Activated effector memory CD4-positive, alpha-beta T cell treated with Interleukin-2 at 50 U/mL for 16 hours (primary cell): Measurements from ENCODE around the gene NECAB3.

ENCODE experiments used
- DNase-seq: peaks from one replicate; pipeline ENCODE4 v3.0.0-alpha.2; 2020

NECAB3 gene

GRCh38 chr20:33676652-33677645 is 2.7 kb upstream of the NECAB3 start:
- no peak for DNase-seq

DNA sequence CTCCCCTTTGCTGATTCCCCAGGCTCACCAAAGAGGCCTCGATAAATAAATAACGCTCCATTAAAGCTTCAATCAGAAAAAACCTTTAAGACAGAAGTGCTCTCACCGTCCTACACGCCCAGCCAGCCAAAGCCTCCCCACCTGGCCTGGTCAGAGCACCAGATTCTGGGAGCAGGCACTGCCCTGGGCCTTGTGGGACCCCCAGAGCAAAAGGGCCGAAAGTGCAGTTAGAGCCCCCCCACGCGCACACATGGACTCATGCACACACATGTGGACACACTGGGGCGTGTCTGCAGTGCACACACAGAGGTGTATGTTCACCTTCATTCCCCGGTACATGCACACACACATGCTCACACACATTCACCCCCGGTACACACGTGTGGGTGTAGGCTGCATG is 1.9 kb upstream of the NECAB3 start:
- DNase-seq, result no peak

- DNase-seq, result no peak
Observed at GRCh38 chr20:33675136-33675959, 1.1 kb upstream of the NECAB3 start.

GRCh38 chr20:33673410-33674293 is 576 bp downstream of the NECAB3 start:
- DNase-seq, result no peak

- no peak for DNase-seq
Observed at GRCh38 chr20:33673114-33673409, 1.2 kb downstream of the NECAB3 start.

GRCh38 chr20:33672426-33673113 is 1.7 kb downstream of the NECAB3 start:
- no peak for DNase-seq

- no peak for DNase-seq
Observed at GRCh38 chr20:33671573-33672288, 2.5 kb downstream of the NECAB3 start.

GRCh38 chr20:33670715-33671499 is 3.3 kb downstream of the NECAB3 start:
- DNase-seq, result no peak

DNA sequence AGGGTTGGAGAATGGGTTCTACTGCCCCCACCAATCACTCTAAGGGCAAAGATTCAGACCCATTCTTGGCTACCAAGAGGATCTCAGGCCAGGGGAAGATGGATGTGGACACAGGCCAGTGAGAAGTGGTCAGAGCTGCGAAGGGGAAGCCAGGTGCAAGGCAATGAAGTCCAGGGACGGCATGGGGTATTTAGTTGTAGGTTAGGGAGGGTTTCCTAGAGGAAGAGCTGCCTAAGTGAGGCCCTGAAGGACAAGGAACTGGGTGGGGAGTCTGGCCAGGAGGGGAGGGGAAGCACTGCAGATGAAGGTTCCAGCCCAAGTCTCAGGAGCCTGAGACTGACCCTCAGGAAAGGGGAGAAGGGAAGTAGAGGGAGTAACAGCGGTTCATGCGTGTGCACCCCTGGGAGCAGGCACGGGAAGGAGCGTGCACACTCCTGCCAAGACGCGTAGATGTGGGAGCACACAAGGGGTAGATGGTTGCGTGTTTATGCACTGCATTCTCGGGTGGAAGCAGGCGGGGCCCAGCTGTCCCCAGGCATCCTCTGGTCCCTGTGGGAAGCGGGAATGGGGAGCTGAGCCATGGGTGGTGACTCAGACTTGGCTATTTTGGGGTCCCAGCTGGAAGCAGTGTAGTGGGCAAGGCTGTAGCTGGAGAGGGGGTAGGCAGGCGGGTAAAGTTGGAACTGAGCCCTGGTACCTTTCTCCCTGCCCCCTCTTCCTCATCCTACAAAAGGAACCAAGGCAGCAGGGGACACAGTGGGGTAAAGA is 4.2 kb downstream of the NECAB3 start:
- no peak for DNase-seq

DNA sequence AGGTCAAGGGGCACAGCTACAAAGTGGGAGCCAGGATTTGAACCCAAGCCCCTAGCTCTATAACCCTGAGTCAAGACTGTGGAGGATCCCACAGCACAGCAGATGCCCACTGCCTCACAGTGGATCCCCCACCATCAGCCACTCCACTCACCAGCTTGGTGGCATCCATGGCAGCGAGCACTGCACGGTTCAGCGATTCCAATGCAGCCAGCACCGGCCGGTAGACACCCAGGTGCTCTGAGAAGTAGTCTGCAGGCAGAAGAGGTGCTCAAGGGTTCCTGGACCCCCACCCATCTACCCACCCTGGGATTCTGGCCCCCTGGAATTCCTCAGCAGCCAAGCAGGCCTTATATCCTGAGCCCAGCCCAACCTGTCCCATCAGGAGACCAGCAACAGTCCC is 5.0 kb downstream of the NECAB3 start:
- no peak for DNase-seq

DNA sequence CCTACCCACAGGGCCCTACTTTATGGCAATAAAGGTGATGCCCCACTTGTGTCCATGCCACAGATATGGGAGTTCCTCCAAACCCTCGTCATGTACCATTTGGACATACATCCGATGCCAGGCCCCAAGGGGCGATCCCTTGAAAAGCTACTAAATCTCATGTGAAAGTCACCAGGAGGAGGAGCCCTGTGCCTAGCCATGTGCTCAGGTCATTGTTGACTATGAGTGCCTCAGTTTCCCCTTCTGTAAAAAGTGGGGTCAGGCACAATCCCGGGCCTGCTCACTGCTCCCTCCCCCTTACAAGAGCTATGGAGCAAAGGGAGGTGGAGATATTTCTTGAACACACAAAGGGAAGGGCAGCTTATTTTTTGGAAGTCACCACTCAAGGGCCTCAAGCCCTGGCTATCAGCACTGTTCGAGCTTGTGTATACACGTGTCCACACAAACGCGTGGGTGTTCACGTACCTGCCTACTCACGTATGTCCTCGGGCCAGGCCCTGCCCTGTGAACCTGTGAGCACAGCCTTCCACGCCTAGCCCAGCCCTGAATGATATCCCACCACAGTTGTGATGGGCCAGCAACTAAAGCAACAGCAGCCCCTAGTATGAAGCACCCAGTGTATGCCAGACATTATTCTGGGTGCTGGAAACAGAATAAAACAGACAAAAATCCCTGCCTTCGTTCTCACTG is 5.6 kb downstream of the NECAB3 start:
- DNase-seq, result no peak

- DNase-seq, result peak; percentile 72
Observed at GRCh38 chr20:33667676-33668465, 6.4 kb downstream of the NECAB3 start.

- peak; percentile 23 for DNase-seq
Observed at GRCh38 chr20:33667245-33667675, 7.0 kb downstream of the NECAB3 start.

DNA sequence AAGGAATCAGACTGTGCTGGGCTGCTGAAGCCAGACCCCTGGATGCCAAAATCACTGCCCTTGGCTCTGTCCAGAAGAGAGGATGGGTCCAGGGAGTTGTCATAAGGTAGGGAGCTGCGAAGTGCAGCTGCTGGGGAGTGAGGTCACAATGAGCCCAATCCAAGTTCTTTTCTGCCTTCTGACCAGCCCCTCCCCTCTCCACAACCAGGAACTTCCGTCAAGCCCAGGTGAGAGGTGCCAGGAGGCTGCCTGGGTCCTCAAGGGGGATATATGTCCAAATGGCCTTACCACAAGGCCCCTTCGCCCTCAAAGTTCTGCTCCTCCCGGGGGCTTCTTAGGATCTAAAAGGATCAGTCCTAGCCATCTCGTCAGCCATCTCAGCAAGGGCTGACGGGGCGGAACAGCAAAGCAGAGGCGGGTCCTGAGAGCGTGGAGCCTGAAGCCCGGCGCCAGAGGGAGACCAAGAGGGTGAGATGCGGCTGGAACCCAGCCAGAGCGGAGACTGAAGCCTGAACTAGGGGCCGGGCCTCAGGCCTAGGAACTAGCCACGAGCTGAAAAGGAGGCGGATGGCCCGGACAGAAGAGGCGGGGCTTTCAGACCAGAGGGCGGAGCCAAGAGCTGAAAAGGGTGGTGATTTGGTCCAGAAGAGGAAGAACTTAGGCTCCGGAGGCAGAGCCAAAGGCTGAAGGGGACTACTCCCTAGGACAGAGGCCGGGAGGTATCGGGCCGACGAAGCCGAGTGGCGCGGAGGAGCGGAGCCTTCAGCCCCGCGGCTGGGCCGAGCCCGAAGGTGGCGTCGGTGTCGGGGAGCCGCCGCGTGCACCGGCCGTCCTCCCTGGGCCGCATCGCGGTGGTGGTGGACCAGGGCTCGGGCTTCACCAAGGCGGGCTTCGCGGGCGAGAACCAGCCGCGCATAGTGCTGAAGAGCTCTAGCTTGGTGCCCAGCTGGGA is 7.7 kb downstream of the NECAB3 start, which contains the start of gene ACTL10:
Gene ACTL10, plus strand, starts transcription at position 651 of the 952 bp plus-strand sequence. CDS start 555 bp downstream, outside the sequence.
- DNase-seq, result peak; percentile 72

DNA sequence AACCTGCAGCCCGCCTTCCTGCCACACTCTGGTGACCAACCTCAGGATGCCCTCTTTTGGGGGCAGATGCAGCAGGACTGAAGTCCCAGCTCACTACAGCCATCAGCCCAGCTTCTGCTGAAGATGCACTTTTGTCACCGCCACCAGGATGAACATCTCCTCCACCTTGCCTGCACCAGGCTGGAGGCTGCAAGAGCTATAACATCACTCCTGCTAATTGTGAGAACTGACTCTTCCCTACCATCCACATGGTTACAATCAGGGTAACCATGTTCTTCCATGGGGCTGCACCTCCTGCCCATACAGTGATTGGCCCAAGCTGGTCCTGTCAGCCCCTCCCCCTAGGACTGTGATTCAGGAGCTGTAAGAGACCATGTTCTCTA is 9.5 kb downstream of the NECAB3 start:
- DNase-seq, result no peak

DNA sequence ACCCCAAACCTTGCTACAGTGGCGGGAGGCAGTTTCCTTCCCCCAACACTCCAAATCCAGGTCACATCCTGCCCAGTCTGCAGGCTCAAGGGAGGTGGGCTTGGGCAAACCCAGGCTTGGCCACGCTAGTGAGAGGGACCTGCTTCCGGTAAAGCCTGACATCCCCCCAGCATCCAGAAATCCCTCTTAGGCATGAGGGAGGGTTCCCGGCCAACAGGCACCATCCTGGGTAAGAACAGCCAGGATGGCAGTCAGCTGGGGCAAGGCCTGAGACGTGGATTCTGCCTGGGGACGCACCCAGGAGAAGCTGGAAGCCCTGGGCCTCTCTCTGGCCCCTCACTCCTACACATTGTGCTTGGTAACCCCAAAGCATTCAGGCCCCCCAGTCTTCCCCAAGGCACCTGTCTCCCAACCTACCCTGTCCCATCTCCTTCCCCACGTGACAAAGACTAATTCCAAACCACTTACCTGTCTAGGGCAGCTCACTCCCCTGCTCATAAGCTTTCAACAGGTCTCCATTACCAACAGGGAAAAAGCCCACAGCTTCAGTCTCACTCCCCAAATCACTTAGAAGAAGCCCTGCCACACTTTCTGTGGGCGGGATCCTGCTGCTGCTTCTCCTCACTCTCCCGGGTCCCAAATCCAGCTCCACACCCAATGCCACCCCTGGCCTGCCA is 10.0 kb downstream of the NECAB3 start:
- no peak for DNase-seq
